GM23338 (cell line): ENCODE measurements around the gene DACT2. TPM values are rescaled to one million over a fixed set of nuclear protein-coding genes. Genes with fewer than 3 reads are reported as not detected.

ENCODE experiments used
- ATAC-seq: fragments of 200-7000 bp; cut with Tn5 transposase; 3 replicates; pipeline ENCODE4 v1.9.1; 2020
- DNase-seq: peaks from one replicate; pipeline ENCODE4 v3.0.0-alpha.2; 2015; ENCODE audit warnings: low spot score
- H2AFZ ChIP-seq: fragments of 200-600 bp; sonication (generic); 2 replicates; pipeline ENCODE4 v1.8.0; 2016; ENCODE audit warnings: antibody characterized with exemption, mild to moderate bottlenecking, moderate library complexity
- H3F3A ChIP-seq: fragments of 200-600 bp; sonication (generic); replicated peaks from 2 replicates; pipeline ENCODE4 v1.8.0; 2017; ENCODE audit warnings: antibody characterized with exemption, mixed run types, low read depth
- H3K27ac ChIP-seq: fragments of 200-600 bp; sonication (generic); 2 replicates; pipeline ENCODE4 v1.6.1; 2016; ENCODE audit warnings: low read depth
- H3K27me3 ChIP-seq: fragments of 200-600 bp; sonication (generic); 2 replicates; pipeline ENCODE4 v1.8.0; 2016; ENCODE audit warnings: mild to moderate bottlenecking, mixed run types, moderate library complexity; ENCODE audit not compliant: insufficient read depth
- H3K36me3 ChIP-seq: fragments of 200-600 bp; sonication (generic); 2 replicates; pipeline ENCODE4 v1.8.0; 2016; ENCODE audit warnings: mild to moderate bottlenecking; ENCODE audit not compliant: insufficient read depth
- H3K4me1 ChIP-seq: fragments of 200-600 bp; sonication (generic); 2 replicates; pipeline ENCODE4 v1.8.0; 2016; ENCODE audit warnings: mild to moderate bottlenecking, moderate library complexity; ENCODE audit not compliant: insufficient read depth
- H3K4me2 ChIP-seq: fragments of 200-600 bp; sonication (generic); 2 replicates; pipeline ENCODE4 v1.7.1; 2017; ENCODE audit warnings: mixed run types
- H3K4me3 ChIP-seq: fragments of 200-600 bp; sonication (generic); 2 replicates; pipeline ENCODE4 v1.6.1; 2016; ENCODE audit warnings: mixed run types
- H3K79me2 ChIP-seq: fragments of 200-600 bp; sonication (generic); replicated peaks from 2 replicates; pipeline ENCODE4 v1.8.0; 2017; ENCODE audit warnings: mild to moderate bottlenecking; ENCODE audit not compliant: insufficient read depth
- H3K9me2 ChIP-seq: fragments of 200-600 bp; sonication (generic); 2 replicates; pipeline ENCODE4 v1.8.0; 2017; ENCODE audit not compliant: insufficient read depth
- H4K20me1 ChIP-seq: fragments of 200-600 bp; sonication (generic); replicated peaks from 2 replicates; pipeline ENCODE4 v1.8.0; 2017; ENCODE audit warnings: mild to moderate bottlenecking; ENCODE audit not compliant: insufficient read depth
- H3K27ac Mint-ChIP-seq: 2 replicates; pipeline ENCODE4 v1.8.0; 2020; ENCODE audit warnings: inconsistent platforms, mild to moderate bottlenecking, moderate library complexity, mixed read lengths
- H3K27me3 Mint-ChIP-seq: 3 replicates; pipeline ENCODE4 v1.8.0; 2022; ENCODE audit warnings: low read depth, mild to moderate bottlenecking, moderate library complexity, mixed read lengths, inconsistent platforms; ENCODE audit not compliant: insufficient read depth, poor library complexity
- H3K36me3 Mint-ChIP-seq: 3 replicates; pipeline ENCODE4 v1.8.0; 2021; ENCODE audit warnings: low read depth, mild to moderate bottlenecking, inconsistent platforms, moderate library complexity, mixed read lengths
- H3K4me1 Mint-ChIP-seq: 3 replicates; pipeline ENCODE4 v1.8.0; 2020; ENCODE audit warnings: mild to moderate bottlenecking, inconsistent platforms, mixed read lengths
- H3K4me3 Mint-ChIP-seq: 3 replicates; pipeline ENCODE4 v1.8.0; 2021; ENCODE audit warnings: moderate library complexity, mild to moderate bottlenecking, inconsistent platforms, mixed read lengths
- H3K9me3 Mint-ChIP-seq: 3 replicates; pipeline ENCODE4 v1.8.0; 2020; ENCODE audit warnings: moderate library complexity, mild to moderate bottlenecking, inconsistent platforms, mixed read lengths
- CREB1 ChIP-seq: fragments of 250-450 bp; sonication (Bioruptor Pico); IDR thresholded peaks from 2 replicates; pipeline ENCODE4 v1.5.0; 2020; ENCODE audit warnings: low read depth, mild to moderate bottlenecking, moderate library complexity
- EZH2phosphoT487 ChIP-seq: fragments of 200-600 bp; sonication (generic); IDR thresholded peaks from one replicate; pipeline ENCODE4 v1.8.1; 2018; ENCODE audit warnings: antibody characterized with exemption; ENCODE audit not compliant: unreplicated experiment
- JUNB ChIP-seq: IDR thresholded peaks from one replicate; pipeline ENCODE4 v1.6.1; 2016; ENCODE audit warnings: antibody characterized with exemption; ENCODE audit not compliant: unreplicated experiment
- NANOG ChIP-seq: IDR thresholded peaks from 2 replicates; pipeline ENCODE4 v1.6.1; 2016; ENCODE audit warnings: antibody characterized with exemption, borderline replicate concordance
- POLR2AphosphoS5 ChIP-seq: IDR thresholded peaks from 2 replicates; pipeline ENCODE4 v1.6.1; 2016; ENCODE audit warnings: antibody characterized with exemption, low read depth
- STAT1 ChIP-seq: IDR thresholded peaks from one replicate; pipeline ENCODE4 v1.6.1; 2016; ENCODE audit warnings: antibody characterized with exemption; ENCODE audit not compliant: unreplicated experiment
- ZNF114 ChIP-seq: fragments of 250-450 bp; sonication (Bioruptor Pico); IDR thresholded peaks from 2 replicates; pipeline ENCODE4 v1.5.0; 2020; ENCODE audit warnings: mild to moderate bottlenecking, moderate library complexity
- ZNF331 ChIP-seq: fragments of 250-450 bp; sonication (Bioruptor Pico); IDR thresholded peaks from 2 replicates; pipeline ENCODE4 v1.5.0; 2020; ENCODE audit warnings: low read depth, mild to moderate bottlenecking, moderate library complexity
- polyA plus RNA-seq: library from polyadenylated mRNA; unstranded; fragments of >200 nt; fragmentation: Nextera tagmentation; extraction: Ambion mirVana; gene quantifications from 2 replicates; pipeline ENCODE4 v1.2.1, GENCODE V29; 2016
- total RNA-seq: library from RNA; depleted of rRNA; stranded (reverse); fragments of >200 nt; shearing (Covaris generic); gene quantifications from 2 replicates; pipeline ENCODE4 v1.2.3, GENCODE V29; 2014
- TF ChIP-seq, protein P1 (sequence below): IDR thresholded peaks from 2 replicates; pipeline ENCODE4 v1.6.1; 2016; ENCODE audit warnings: antibody characterized with exemption
- TF ChIP-seq, protein P2 (sequence below), 2 experiments: fragments of 200-600 bp in 1 of 2; sonication (generic) in 1 of 2; conservative IDR thresholded peaks; 2 replicates each; pipeline versions ENCODE4 v1.5.1 to v1.6.1; 2016 to 2017; ENCODE audit warnings: antibody characterized with exemption in 2 of 2, low read depth in 2 of 2, mild to moderate bottlenecking in 2 of 2, moderate library complexity in 1 of 2

DACT2 gene
- total and polyA plus RNA-seq, 2 experiments from 2014 or later = 1.8 to 10.6 TPM

DNA sequence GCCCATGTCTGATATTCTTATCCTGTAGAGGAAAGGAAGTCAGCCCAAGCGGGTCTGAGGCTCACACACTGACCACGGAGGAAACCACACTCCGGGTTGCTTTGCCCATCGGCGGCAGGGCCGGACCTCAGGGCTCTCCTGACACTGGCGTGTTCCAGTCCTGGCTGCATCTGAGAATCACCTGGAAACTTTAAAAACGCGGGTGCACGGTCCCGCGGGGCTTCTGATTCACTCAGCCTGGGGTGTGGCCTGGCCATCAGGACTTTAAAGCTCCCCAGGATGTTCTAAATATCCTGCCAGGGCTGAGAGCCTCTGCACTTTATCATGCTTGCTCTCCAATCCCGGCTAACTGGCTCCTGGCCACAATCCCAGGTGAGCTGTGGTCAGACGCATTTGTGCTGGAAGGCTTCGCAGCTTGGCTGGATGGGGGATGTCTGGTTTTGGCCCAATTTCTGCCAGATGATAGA lies 47.7 kb upstream of the DACT2 start (continued):
- no peak for TF ChIP-seq CREB1
- TF ChIP-seq JUNB = no peak
- TF ChIP-seq ZNF114 (CRISPR knock-in tag) = no peak
- TF ChIP-seq POLR2AphosphoS5 = no peak
- no peak for TF ChIP-seq ZNF331 (CRISPR knock-in tag)
- no peak for TF ChIP-seq NANOG

DNA sequence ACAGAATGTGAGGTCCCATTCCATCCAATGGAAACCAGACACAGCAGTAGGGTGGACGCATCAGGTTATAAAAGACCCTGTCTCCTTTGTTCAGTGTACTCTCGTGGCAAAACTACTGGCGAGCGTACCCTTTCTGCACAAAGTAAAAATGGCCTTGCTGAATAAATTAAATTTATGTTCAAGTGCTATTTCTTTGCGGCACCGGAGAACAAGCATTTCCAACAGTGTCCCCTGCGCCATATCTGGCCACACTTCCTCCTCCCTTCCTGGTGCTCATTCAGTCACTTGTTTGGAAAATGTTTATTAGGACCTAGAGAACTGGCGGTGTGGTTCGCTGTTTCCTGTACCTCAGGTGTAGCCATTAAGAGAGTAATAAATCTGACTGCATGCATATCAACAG lies 46.9 kb upstream of the DACT2 start:
- Histone ChIP-seq H3K9me2 (no peaks in the 10 kb centered on the region), H3K36me3 (no peaks in the 10 kb centered on the region), H3K4me2 (no peak overlapping the region), H2AFZ (no peak overlapping the region), H3K4me1 (no peaks in the 10 kb centered on the region), H3K79me2 (no peaks in the 10 kb centered on the region), H4K20me1 (no peaks in the 10 kb centered on the region), H3K27ac (no peak overlapping the region), H3F3A (no peaks in the 10 kb centered on the region), H3K27me3 (no peaks in the 10 kb centered on the region), H3K4me3 (no peak overlapping the region)
- Mint-ChIP-seq H3K9me3 (peaks cover 25% of the 10 kb centered on the region), H3K4me3 (no peak overlapping the region), H3K27ac (no peak overlapping the region), H3K4me1 (peaks cover 4% of the 10 kb centered on the region), H3K27me3 (peaks cover 3% of the 10 kb centered on the region), H3K36me3 (peaks cover 16% of the 10 kb centered on the region)
- no peak for ATAC-seq
- TF ChIP-seq, protein P1, sequence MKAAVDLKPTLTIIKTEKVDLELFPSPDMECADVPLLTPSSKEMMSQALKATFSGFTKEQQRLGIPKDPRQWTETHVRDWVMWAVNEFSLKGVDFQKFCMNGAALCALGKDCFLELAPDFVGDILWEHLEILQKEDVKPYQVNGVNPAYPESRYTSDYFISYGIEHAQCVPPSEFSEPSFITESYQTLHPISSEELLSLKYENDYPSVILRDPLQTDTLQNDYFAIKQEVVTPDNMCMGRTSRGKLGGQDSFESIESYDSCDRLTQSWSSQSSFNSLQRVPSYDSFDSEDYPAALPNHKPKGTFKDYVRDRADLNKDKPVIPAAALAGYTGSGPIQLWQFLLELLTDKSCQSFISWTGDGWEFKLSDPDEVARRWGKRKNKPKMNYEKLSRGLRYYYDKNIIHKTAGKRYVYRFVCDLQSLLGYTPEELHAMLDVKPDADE = no peak
- TF ChIP-seq CREB1 (no peak), EZH2phosphoT487 (no peak), POLR2AphosphoS5 (no peak), ZNF114 (CRISPR knock-in tag) (no peak)
- TF ChIP-seq, protein P2, sequence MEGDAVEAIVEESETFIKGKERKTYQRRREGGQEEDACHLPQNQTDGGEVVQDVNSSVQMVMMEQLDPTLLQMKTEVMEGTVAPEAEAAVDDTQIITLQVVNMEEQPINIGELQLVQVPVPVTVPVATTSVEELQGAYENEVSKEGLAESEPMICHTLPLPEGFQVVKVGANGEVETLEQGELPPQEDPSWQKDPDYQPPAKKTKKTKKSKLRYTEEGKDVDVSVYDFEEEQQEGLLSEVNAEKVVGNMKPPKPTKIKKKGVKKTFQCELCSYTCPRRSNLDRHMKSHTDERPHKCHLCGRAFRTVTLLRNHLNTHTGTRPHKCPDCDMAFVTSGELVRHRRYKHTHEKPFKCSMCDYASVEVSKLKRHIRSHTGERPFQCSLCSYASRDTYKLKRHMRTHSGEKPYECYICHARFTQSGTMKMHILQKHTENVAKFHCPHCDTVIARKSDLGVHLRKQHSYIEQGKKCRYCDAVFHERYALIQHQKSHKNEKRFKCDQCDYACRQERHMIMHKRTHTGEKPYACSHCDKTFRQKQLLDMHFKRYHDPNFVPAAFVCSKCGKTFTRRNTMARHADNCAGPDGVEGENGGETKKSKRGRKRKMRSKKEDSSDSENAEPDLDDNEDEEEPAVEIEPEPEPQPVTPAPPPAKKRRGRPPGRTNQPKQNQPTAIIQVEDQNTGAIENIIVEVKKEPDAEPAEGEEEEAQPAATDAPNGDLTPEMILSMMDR (conservative IDR thresholded peaks at IDR 0.05; ENCODE audit: low read depth in 2 of 2) = no peak
- no peak for DNase-seq

DNA sequence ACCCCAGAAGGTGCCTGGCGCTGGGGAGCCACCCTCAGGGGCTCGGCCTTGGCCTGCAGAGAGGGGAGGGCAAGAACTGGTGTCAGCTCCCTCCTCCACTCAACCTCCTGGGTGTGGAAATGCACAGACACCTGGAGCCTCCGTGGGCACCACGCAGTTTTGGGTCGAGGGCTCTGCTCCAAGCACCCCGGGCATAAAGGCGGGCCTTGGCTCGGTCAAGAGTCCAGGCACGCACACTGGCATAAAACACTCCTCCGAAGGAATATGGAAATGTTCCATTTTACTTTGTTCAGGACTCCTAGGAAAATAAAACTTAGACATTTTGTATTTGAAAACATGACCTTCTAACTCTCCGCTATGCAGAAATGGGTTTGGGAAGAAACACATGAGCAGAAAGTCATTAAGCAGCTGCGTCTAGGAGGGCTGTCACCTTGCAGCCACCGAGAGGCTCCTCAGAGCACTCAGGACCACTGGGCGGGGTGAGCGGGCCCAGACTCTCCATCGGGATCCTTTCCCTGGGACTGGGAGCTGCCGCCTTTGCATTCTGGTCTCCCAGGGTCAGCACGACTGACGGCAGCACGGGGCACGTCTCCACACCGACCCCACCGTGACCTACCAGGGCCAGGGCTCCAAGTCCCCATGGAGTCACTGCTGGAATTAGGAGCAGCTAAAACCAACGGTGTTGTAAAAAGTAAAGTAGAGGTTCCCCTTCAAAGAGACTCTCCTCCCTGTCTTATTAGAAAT lies 46.0 kb upstream of the DACT2 start:
- H3K9me3 Mint-ChIP-seq = peaks cover 32% of the 10 kb centered on the region
- H3K27ac Mint-ChIP-seq = no peak overlapping the region
- no peak overlapping the region for H3K4me3 Mint-ChIP-seq
- peaks cover 1% of the 10 kb centered on the region for H3K27me3 Mint-ChIP-seq
- H3K4me1 ChIP-seq = no peaks in the 10 kb centered on the region
- H3K79me2 ChIP-seq = no peaks in the 10 kb centered on the region
- H3K36me3 Mint-ChIP-seq = peaks cover 23% of the 10 kb centered on the region
- H3K36me3 ChIP-seq = no peaks in the 10 kb centered on the region
- H2AFZ ChIP-seq = no peak overlapping the region
- H3F3A ChIP-seq = no peaks in the 10 kb centered on the region
- no peak for DNase-seq
- peaks cover 4% of the 10 kb centered on the region for H3K4me1 Mint-ChIP-seq
- TF ChIP-seq ZNF331 (CRISPR knock-in tag) (no peak), CREB1 (no peak), STAT1 (no peak)
- TF ChIP-seq, protein P1 = no peak
- H3K27me3 ChIP-seq = no peaks in the 10 kb centered on the region
- H3K4me2 ChIP-seq = no peak overlapping the region
- H3K4me3 ChIP-seq = no peak overlapping the region
- H4K20me1 ChIP-seq = no peaks in the 10 kb centered on the region
- no peak overlapping the region for H3K27ac ChIP-seq
- no peaks in the 10 kb centered on the region for H3K9me2 ChIP-seq
- ATAC-seq = no peak
